GM04504 (cell line): ENCODE results near the gene SLC9C1.

Source experiments
- DNase-seq: peaks from one replicate; pipeline ENCODE4 v3.0.0-alpha.2; 2012; ENCODE audit warnings: low read depth

Gene SLC9C1

DNA sequence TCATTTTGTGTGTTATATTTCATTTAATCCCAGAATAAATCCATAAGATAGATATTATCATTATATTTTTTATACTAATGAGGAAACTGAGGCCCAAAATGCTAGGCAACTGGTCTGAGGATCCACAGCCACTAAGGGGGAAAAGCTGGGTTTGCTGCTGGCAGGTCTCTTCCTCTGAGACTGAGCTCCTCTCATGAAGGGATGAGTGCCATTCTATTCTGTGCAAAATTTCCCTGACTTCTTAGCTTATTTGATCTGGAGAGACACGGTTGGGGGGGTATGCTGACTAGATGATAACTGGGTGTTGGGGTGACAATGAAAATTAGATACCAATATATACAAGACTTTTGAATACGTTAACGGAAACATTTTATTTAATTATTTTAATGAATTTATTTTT, 162.9 kb downstream of the SLC9C1 start:
- no peak for DNase-seq

DNA sequence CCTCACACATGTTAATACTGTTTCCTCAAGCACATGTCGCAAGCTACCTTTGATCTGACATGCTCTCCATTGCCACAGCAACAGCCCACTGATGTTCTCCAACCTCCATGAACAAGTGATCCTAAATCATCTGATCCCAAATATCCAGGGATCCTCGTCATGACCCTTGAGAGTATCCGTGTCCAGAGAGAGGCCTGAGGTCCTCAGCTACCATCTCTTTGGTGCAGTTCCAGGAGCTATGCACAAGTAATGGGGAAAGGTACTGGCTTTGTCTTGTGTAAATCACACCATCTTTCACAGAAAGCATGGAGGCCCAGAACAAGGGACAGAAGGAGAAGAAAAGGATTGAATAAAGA, 163.4 kb downstream of the SLC9C1 start:
- no peak for DNase-seq

DNA sequence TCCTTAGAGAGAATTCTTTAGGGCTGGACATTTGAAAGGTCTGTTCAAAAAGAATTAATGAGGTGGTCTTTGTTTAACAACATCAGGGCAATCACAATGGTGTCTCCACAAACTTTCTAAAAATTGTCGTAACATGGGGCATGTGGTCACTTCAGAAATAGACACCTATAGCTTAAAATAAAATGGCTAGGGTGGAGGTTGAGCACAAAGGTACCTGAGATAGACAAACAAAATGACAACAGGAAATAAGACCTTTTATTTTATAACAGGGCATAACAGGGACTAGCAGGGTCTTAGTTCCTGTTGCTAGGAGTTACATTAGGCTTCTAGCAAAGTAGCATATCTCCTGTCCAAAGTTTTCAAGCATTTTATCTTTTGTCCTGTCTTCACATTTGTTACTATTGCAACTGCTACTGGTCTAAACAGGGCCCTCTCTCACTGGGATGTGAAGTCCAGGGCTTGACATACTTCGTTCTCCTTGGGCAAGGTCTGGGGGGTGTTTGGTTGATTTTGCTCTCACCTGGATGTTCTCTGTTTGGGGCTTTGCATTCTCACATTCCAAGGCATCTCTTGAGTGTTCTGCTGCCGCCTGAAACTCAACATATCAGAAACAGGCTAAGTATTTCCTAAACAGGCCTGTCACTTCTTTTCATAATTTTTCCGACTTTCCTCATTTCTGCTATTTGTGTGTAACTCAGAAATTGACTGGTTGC, 163.9 kb downstream of the SLC9C1 start:
- DNase-seq = no peak

GRCh38 chr3:112128843-112129727, 164.9 kb downstream of the SLC9C1 start:
- peak; percentile 27 for DNase-seq

- DNase-seq = no peak
These were observed 166.2 kb downstream of the SLC9C1 start for GRCh38 chr3:112127522-112128494.

DNA sequence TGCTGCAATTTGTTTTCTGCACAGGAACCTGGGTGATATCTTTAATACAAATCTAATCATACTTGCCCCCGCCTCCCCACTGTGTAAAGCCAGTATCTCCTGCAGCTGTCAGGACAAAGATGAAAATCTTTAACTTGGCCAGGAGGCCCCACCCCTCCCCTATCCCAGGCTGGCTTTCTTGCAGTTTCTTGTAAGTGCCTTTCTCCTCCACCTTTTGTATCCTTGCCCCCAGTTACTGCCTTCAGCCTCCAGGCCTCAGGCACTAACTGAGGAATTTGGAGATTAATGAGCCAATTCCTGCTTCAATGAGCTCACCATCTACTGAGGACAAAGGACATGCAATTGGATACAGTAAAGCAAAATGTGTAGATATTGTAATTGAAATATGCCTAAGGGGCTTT, 167.5 kb downstream of the SLC9C1 start:
- DNase-seq = no peak

DNA sequence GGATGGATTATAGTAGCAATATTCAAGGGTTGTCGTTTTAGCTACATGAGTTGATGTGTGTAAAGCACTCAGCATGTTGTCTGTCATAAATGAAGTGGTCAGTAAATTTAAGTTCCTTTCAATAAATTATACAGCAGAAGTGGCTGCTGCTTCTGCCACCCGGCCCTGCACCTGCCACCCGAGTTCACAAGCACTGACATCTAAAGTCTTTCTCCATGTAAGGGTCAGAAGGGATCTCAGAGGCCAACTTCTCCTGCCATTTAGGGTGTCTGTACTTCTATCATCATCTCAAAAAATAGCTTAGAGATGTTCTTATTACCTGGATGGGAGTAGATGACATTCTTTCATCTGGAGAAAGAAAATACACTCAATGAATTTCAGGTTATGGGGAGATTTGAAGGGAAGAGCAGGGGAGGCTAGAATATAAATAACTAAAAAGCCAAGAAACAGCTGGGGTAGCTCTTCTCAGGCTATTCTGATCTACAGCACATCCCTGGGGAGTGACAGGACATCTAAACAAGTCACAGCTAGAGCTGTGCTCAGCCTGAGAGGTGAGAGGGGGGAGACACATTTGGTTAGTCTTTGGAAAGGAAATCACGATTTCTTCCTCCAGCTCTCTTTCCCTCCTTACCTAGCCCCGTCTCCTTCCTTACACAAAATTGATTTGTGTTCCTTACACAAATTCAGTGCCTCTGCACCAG, 169.0 kb downstream of the SLC9C1 start:
- DNase-seq = no peak

DNA sequence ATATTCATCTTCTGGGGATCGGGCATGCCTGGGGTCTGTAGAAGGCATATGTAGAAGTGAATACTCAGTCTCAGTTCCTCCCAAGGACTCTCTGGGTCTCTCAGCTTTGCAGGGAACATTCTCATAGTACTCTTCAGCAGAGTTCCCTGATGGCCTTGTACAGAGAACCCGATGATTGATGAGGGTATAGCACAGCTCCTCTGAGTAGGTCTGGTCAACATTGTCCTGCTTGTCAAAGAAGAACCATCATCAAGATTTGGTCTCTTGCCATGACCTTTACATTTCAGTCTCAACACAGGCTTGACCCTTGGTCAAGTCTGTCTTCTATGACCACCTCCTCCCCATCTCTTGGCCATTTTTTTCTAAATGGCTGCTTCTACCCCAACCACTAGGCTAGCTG, 170.5 kb downstream of the SLC9C1 start:
- DNase-seq = no peak

GRCh38 chr3:112122870-112123269, 171.1 kb downstream of the SLC9C1 start:
- DNase-seq = no peak

DNA sequence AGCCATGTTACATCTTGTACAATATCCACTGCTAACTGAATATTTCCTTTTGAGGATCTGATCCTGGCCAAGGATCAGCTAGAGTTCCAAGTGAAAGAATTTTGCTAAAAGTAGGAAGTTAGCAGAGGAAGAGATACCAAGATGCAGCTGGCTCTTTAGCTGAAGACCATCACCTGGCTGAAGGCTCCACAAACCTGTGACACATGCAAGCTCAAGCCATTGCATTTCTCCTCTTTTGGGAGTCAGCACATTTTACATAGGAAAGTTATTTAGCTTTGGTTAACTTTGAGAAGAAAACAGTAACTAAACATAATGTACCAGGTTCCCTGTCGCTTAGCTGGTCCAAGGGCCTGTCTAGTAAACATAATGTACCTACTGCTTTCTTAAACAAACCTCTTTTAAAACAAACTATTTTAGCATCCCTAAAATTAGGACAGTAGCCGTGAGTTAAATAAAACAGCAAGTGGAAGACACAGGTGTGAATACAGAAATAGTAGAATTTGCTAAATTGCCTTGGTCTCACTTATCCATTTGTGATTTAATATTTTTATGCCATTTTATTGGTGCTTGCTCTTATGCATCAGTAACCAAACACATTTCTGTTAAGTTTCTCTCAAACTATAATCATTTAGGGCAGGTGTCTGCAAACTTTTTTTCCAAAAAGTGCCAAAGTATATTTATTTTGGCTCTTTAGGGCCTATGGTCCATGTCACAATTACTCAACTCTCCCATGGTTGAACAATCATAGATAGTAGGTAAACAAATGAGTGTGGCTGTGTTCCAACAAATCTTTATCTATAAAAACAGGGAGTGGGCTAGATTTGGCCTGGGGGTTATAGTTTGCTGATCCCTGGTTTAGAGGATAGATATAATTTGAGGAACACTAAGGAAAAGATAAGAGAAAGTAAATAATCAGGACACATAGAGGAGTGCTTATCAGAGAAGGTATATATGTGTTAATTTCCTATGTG, 172.2 kb downstream of the SLC9C1 start:
- DNase-seq = no peak

DNA sequence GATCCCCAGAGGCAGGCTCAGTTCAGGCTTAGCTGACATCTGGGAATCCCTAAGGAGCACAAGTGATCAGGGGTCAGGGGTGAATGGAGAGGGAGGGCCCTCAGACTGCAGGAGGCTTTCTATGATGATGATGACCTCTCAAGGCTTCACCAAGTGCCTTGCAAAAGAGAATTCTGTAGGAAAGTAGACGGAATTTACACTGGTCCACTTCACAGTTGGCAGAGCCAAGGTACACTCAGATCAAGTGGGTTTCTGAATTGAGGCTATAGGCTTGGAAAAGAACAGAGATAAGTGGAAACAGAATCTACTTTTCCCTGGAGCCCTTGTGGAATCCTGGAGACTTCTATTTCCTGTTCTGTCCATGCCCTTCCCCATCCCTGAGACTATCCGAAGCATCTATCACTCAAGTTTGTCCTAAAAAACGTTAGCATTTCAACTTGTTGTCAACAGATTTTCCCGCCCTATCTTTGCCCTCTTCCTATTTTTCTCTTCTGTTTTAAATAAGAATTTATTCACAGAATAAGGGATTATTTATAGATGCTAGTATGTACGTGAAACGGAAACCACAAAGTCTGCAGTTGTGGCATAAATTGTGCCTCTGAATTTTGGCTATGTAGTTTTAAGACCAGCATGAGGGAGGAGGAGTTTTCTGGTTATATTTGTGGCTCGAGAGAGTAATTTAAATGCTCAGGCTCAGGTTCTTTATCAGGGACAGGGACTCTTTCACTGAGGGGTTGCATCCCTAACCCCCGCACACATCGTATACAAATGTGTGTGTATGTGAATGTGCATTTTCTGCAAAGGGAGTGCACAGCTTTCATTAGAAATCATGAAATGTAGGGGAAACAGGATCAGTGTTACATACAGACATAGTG, 173.8 kb downstream of the SLC9C1 start:
- no peak for DNase-seq

- no peak for DNase-seq
These were observed 176.0 kb downstream of the SLC9C1 start for GRCh38 chr3:112117841-112118571.

GRCh38 chr3:112117415-112117814, 176.6 kb downstream of the SLC9C1 start:
- no peak for DNase-seq

- DNase-seq = no peak
These were observed 177.2 kb downstream of the SLC9C1 start for GRCh38 chr3:112116748-112117186.

DNA sequence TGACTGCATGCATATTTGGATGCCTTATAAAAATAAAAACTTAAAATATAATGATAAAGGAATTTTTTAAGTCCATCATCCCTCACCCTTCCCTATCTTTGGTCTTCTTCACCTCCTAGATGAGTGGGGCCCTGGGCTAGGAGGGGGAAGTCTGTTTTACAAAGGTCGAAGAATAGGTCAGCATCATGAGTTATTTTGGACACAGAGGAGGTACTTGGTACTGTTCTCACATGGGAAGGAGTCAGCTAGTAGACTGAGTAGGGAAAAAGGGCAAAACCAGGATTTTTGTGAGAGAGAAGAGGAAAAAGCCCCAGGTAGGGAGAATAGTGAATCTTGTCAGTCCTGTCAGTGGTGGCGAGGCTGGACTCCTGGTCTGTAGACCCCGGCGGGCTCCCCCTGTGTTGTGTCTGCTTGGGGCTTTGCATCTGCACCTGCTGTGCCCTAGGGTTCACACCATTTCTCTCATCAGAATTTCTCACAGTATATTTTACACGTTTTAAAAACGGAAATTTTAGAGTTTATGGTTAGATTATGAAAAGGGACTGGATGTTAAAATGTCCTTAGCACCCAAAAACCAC, 178.1 kb downstream of the SLC9C1 start:
- DNase-seq = no peak

DNA sequence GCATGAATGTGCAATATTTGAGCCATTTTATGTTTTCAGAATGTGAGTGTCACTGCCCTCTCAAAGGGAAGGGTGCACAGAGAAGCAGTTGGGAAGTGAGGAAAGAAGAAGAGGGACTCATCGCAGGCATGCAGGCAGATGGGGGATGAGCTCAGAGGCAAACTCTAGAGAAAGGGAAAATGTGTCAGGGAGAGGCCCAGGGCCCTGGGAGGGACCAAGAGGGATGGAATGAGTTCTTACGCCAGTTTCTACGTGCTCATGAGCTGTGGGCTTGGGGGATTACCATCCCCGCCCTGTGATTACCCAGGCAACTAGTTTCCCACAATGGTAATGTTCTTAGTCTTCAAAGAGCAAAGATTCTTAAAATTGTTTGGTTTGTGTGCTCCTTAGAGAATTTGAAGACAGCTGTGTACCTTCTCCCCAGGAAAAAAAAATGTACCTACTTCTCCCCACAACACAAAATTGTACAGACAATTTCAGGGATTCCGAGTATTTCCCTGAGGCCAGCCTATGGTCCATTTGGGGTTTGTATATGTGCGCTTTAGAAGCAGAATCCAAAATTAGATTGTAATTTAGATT, 178.8 kb downstream of the SLC9C1 start:
- DNase-seq = no peak

DNA sequence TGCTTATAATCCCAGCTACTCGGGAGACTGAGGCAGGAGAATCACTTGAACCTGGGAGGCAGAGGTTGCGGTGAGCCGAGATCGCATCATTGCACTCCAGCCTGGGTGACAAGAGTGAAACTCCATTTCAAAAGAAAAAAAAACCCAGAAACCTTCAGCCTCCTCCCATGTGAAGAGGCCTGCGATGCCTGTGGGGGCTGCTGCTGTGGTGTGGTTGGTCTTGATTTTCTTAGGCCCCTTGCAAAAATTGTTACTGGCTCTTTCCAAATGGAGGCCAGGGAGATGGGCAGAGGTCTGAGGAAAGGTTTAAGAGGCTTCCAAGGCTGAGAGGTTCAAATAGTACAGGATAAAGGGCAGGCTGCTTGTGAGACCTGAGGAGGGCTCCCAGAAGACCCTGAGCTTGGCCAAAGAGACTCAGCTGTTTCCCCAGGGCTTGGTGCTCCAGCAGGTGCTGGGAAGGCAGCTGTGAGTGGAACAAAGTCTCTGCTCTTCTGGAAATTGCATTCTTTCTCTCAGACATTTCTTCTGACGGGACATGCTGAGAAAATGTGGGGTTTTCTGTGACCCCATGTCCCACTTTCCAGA, 179.3 kb downstream of the SLC9C1 start:
- DNase-seq = no peak
